ENCODE data around the gene PAGR1. TPM values are rescaled to one million over a fixed set of nuclear protein-coding genes. Genes with fewer than 3 reads are reported as not detected.
A peak's percentile ranks its signal among the peaks of the same experiment; 100 is the strongest.
"Not testable (repeated sequence)": the region's sequence is repeated elsewhere in the genome, so short reads cannot be mapped to it uniquely, and the experiment has no call there.

Gene PAGR1
- 18.1 TPM for total RNA-seq
- long read RNA-seq, transcript PAGR1-201 (3 exons, 1,702 nt): major isoform, 63 of 63 reads
- long read RNA-seq, partial matches to known transcripts: 0 of 63 reads
- long read RNA-seq, other reads (novel, unspliced or antisense): 0 of 63 reads

DNA sequence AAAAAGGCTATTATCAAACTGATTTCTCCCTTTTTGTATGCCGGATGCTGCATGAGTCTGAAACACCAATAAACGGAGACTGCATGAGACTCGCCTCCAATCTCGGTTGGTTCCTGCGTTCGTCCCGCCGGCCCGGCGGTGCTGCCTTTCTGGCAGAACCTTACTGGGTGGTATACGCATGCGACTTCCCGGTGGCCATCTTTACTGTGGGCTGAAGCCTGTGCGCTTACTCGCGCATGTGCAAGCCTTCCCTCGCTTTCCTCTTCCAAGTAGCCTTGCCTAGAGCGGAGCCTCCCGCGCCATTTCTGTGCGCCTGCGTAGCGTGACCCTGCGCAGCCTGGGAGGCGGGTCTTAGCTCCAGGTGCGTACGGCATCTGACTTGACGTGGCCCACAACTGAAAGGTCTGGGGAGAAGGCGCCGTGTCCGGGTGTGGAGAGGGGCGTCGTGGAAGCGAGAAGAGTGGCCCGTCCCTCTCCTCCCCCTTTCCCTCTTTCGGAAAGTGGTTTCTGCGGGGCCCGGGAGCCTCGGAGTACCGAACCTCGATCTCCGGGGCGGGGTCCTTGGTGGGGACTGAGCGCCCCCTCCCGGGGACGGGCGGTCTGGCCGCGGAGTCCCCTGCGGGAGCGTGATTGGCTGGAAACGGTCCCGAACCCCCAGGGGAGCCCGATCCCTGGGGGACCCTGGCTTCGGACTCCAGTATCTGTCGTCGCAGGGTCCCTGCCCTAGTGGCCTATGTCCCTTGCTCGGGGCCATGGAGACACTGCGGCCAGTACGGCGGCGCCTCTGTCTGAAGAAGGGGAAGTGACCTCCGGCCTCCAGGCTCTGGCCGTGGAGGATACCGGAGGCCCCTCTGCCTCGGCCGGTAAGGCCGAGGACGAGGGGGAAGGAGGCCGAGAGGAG, at the start of gene PAGR1:
Gene PAGR1, plus strand, starts transcription at position 360 of the 901 bp plus-strand sequence. Its CDS starts 374 bp downstream, at position 734.
- Histone ChIP-seq H3K9me3 (no peaks in the 10 kb centered on the region), H3K36me3 (peaks cover 24% of the 10 kb centered on the region), H3K4me3 (peak within 1 kb of the TSS; percentile 78), H3K27ac (peak within 1 kb of the TSS; percentile 82), H3K27me3 (ENCODE audit: low read depth) (no peaks in the 10 kb centered on the region), H3K4me1 (peaks cover 61% of the 10 kb centered on the region)
- intact Hi-C loops (cut with DNase I): no loop called here
- DNase-seq (peak; percentile 99), ATAC-seq (peak; percentile 85 to 90)
- TF ChIP-seq, protein P1, sequence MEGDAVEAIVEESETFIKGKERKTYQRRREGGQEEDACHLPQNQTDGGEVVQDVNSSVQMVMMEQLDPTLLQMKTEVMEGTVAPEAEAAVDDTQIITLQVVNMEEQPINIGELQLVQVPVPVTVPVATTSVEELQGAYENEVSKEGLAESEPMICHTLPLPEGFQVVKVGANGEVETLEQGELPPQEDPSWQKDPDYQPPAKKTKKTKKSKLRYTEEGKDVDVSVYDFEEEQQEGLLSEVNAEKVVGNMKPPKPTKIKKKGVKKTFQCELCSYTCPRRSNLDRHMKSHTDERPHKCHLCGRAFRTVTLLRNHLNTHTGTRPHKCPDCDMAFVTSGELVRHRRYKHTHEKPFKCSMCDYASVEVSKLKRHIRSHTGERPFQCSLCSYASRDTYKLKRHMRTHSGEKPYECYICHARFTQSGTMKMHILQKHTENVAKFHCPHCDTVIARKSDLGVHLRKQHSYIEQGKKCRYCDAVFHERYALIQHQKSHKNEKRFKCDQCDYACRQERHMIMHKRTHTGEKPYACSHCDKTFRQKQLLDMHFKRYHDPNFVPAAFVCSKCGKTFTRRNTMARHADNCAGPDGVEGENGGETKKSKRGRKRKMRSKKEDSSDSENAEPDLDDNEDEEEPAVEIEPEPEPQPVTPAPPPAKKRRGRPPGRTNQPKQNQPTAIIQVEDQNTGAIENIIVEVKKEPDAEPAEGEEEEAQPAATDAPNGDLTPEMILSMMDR (IDR thresholded peaks at IDR 0.05): peak; percentile 89

DNA sequence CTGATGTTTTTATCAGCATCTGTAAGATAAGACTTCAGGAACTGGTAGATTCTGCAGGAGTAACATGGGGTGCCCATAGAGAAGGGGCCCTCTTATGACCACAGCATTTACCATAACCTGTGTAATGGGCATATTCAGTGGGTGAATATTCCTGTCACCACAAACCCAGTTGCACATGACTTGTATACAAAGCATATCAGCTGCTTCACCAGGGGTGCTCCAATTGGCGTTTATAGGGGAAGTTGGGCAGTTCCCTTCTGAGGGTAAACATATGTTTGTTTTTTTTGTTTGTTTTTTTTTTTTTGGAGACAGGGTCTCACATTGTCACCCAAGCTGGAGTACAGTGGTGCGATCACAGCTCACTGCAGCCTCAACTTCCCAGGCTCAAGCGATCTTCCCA, 49.4 kb upstream of the PAGR1 start:
- Histone ChIP-seq H3K4me1 (no peaks in the 10 kb centered on the region), H3K4me3 (no peak overlapping the region), H3K27me3 (ENCODE audit: low read depth) (no peaks in the 10 kb centered on the region), H3K9me3 (no peaks in the 10 kb centered on the region), H3K27ac (no peak overlapping the region), H3K36me3 (no peaks in the 10 kb centered on the region)
- DNase-seq (no peak), ATAC-seq (no peak)
- TF ChIP-seq, protein P1 (IDR thresholded peaks at IDR 0.05): no peak
- intact Hi-C loops (cut with DNase I): no loop called here

DNA sequence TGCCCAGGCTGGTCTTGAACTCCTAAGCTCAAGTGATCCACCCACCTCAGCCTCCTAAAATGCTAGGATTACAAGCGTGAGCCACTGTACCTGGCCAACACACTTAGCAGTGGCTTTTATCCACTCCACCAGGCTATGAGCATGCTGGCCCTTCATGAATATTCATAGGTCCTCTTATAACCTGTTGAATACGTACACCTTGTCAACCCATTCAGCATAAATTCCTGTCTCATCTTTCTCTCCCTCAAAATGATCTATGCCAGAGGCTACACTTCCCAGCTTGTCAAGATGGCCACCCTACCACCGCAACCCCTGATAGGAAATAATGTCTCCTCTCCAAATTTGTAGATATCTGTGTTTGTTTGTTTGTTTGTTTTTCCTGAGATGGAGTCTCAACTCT, 48.9 kb upstream of the PAGR1 start:
- intact Hi-C loops (cut with DNase I): no loop called here
- ATAC-seq: no peak
- Histone ChIP-seq H3K9me3 (no peaks in the 10 kb centered on the region), H3K27me3 (ENCODE audit: low read depth) (no peaks in the 10 kb centered on the region), H3K36me3 (no peaks in the 10 kb centered on the region), H3K4me1 (no peaks in the 10 kb centered on the region), H3K27ac (no peak overlapping the region), H3K4me3 (no peak overlapping the region)
- TF ChIP-seq, protein P1 (IDR thresholded peaks at IDR 0.05): no peak
- no peak for DNase-seq

DNA sequence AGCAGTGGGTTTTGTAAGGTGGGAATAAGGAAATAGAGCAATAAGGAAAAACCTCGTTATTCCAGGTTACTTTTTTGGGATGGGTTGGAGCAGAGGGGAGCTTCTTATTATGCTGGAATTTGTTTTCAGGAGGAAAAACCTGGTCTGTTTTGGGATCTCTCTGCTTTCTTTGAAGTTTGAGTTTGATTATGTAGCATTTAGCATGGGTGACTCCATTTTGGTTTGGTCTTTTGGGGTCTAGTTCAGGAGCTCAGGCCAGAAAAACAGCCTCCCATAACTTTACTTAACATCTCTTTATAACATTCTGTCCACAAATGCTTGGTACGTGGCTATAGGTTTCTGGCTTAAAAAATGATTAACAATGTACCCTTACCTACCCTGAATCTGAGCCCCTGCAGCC, 46.4 kb upstream of the PAGR1 start:
- ATAC-seq (no peak), DNase-seq (no peak)
- H3K27ac ChIP-seq: no peak overlapping the region
- H3K4me3 ChIP-seq: no peak overlapping the region
- TF ChIP-seq, protein P1 (IDR thresholded peaks at IDR 0.05): no peak
- intact Hi-C loops (cut with DNase I): no loop called here
- no peaks in the 10 kb centered on the region for H3K9me3 ChIP-seq
- H3K36me3 ChIP-seq: no peaks in the 10 kb centered on the region
- no peaks in the 10 kb centered on the region for H3K4me1 ChIP-seq
- no peaks in the 10 kb centered on the region for H3K27me3 ChIP-seq (ENCODE audit: low read depth)

DNA sequence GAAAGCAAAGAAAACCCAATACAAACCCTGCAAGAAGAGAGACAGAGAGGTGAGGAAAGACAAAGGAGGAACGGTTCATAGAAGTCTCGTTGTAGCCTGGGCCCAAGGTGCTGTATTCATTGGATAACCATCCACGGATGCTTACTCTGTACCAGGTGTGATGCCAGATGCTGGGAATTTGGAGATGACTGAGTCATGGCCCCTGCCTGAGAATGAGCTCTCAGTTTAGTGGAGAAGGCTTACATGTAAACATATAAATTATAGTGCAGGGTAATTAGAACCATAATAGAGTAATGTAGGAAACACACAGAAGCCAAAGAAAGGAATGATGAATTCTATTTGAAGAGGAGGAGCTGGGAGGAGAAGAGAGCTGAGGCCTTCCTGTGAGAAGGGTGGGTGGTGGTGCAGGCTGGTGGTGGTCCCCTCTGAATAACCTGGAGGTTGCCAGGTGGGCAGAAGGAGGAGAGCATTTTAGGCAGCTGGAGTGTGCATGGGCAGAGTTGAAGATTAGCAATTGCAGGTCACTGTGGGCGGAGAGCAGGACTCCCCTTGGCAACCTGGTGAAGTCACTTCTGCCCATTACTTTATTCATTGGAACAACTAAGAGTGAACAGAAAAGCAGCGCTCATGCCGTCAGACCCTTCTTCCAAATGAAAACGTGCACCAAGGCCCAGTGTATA, 45.6 kb upstream of the PAGR1 start:
- Histone ChIP-seq H3K4me1 (no peaks in the 10 kb centered on the region), H3K27ac (no peak overlapping the region), H3K27me3 (ENCODE audit: low read depth) (no peaks in the 10 kb centered on the region), H3K36me3 (no peaks in the 10 kb centered on the region), H3K9me3 (no peaks in the 10 kb centered on the region), H3K4me3 (no peak overlapping the region)
- ATAC-seq (no peak), DNase-seq (no peak)
- intact Hi-C loops (cut with DNase I): no loop called here
- TF ChIP-seq, protein P1 (IDR thresholded peaks at IDR 0.05): no peak

DNA sequence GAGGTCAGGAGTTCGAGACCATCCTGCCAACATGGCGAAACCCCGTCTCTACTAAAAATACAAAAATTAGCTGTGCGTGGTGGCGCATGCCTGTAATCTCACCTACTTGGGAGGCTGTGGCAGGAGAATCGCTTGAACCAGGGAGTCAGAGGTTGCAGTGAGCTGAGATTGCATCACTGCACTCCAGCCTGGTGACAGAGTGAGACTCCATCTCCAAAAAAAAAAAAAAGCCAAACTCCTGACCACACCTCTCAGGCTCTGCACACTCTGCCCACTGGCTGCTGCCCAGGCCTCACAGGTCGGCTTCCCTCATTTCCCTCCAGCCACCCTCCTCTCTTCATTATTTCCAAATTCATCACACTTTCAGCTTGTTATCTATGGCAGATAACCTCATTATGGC, 43.6 kb upstream of the PAGR1 start:
- H3K4me1 ChIP-seq; intact Hi-C loops (cut with DNase I); H3K27ac ChIP-seq; H3K27me3 ChIP-seq (ENCODE audit: low read depth); H3K36me3 ChIP-seq; H3K4me3 ChIP-seq; DNase-seq; H3K9me3 ChIP-seq: not testable (repeated sequence)
- peak in 1 of 2 donors; percentile 37 for ATAC-seq

All from lower lobe of right lung (tissue), 2 donors.